HG02981 (cell line): Measurements from ENCODE around the gene DRC3.
"Not testable (repeated sequence)": the region's sequence is repeated elsewhere in the genome, so short reads cannot be mapped to it uniquely, and the experiment has no call there.

ENCODE experiments used
- ATAC-seq: cut with Tn5 transposase; IDR thresholded peaks from one replicate; pipeline ENCODE4 v1.9.1; 2021; ENCODE audit warnings: mild to moderate bottlenecking, moderate library complexity; ENCODE audit not compliant: unreplicated experiment

Gene DRC3, protein sequence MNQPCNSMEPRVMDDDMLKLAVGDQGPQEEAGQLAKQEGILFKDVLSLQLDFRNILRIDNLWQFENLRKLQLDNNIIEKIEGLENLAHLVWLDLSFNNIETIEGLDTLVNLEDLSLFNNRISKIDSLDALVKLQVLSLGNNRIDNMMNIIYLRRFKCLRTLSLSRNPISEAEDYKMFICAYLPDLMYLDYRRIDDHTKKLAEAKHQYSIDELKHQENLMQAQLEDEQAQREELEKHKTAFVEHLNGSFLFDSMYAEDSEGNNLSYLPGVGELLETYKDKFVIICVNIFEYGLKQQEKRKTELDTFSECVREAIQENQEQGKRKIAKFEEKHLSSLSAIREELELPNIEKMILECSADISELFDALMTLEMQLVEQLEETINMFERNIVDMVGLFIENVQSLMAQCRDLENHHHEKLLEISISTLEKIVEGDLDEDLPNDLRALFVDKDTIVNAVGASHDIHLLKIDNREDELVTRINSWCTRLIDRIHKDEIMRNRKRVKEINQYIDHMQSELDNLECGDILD

DNA sequence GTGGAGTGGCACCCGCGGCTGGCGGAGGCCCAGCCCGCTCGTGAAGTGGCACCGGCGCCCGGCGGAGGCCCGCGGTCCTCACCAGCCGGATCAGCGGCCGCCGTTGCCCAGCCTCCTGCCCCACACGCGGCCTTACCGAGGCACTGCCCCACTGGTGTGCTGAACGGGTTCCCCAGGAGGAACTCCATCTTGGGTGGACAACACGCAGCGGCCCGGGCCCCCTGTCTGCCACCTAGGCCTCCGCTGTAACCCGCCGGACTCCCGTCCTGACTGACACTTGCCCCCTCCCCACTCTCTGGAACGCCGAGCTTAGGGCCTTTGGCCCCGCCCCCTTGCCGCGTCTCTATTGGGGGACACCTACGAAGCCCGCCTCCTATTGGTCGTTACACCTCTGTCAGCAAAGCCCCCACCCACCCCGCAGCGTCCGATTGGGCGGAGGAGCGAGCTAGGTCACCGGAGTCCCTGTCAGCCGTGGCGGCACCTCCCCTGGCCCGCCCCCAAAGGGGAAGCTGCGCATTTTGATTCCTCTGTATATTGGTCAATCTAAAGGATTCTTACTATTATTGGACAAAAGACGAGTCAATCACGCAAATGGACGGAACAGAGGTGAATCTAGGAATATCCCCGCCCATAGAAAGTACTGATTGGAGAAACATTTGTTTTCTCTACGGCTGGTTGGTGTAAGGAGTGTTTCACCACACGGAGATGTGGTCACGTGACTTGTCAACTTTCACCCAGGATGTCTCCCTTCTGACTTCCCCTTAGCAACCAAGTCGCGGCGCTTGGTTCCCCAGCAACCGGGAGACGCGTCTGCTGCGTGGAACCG lies at the start of gene DRC3, which contains the start of gene TOM1L2:
Gene DRC3, plus strand, starts transcription at position 737 of the 826 bp plus-strand sequence. CDS start 4,737 bp downstream, outside the sequence.
Gene TOM1L2, minus strand, starts transcription at position 275 of the 826 bp plus-strand sequence. Its CDS starts 87 bp downstream, at position 188.
- peak; percentile 92 for ATAC-seq

DNA sequence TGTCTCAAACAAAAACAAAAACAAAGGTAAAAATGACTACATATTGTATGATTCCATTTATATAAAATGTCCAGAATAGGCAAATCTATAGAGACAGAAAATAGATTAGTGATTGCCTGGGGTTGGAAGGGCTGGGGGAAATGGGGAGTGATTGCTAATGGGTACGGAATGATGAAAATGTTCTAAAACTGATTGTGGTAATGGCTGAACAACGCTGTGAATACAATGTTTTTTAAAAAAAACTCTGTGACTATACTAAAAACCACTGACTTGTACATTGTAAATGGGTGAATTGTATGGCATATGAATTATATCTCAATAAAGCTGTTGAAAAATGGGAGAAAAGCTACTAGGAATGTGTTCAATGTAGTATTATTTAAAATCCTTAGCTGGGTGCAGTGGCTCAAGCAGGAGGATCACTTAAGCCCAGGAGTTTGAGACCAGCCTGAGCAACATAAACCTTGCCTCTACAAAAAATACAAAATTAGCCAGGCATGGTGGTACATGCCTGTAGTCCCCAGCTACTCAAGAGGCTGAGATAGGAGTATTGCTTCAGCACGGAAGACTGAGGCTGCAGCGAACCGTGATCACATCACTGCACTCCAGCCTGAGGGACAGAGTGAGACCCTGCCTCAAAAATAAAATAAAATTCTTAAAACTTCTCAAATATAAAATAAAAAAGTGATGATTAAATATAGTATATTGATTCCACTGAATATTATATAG lies 48.4 kb upstream of the DRC3 start:
- ATAC-seq: no peak

DNA sequence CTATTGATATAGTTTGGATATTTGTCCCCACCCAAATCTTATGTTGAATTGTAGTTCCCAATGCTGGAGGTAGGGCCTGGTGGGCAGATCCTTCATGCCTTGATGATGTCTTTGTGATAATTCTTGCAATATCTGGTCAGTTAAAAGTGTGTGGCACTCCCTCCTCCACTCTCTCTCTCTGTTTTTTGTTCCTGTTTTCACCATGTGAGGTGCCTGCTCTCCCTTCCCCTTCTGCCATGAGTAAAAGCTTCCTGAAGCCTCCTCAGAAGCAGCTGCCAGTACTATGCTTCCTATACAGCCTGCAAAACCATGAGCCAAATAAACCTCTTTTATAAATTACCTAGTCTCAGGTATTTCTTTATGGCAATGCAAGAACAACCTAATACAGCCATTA lies 47.8 kb upstream of the DRC3 start:
- no peak for ATAC-seq

DNA sequence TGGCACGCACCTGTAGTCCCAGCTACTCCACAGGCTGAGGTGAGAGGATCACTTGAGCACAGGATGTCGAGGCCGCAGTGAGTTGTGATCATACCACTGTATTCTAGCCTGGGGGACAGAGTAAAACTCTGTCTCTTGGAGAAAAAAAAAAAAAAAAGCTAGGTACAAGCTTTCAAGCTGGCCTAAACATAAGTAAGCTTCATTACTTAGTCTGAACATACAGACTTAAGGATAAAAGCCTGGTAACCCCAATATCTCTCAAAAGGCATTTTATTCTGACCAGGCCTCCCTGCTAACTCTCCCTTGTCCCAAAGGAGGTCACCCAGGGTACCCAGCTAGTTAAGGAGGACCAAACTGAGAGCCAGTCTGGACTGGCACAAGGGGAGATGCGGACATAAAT lies 46.6 kb upstream of the DRC3 start:
- no peak for ATAC-seq

DNA sequence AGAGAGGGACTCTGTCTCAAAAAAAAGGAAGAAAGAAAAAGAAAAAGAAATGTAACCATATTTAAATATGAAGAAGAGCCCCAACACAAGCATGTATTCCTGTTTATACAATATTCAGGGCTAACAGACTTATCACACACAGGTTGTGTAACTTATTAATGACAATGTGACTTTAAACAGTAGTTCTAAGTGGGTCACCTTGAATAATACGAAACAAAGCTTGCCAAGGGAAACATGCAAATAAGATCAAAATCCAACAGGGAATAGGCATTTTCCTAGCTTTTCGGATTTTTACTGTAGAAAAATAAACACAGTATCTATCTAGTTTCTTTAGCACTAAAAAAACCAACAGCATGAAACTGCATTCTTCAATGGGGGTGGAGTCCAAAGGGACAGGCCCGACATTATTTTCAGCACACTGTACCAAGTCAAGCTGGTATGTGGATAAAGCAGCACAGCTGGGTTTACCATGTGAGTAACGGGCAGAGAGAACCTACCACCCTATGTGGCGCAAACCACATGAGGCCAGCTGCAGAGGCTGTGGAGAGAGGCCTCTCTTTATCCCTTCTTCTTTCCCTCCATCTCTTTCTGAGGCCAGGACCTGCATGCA lies 45.7 kb upstream of the DRC3 start:
- ATAC-seq: no peak

DNA sequence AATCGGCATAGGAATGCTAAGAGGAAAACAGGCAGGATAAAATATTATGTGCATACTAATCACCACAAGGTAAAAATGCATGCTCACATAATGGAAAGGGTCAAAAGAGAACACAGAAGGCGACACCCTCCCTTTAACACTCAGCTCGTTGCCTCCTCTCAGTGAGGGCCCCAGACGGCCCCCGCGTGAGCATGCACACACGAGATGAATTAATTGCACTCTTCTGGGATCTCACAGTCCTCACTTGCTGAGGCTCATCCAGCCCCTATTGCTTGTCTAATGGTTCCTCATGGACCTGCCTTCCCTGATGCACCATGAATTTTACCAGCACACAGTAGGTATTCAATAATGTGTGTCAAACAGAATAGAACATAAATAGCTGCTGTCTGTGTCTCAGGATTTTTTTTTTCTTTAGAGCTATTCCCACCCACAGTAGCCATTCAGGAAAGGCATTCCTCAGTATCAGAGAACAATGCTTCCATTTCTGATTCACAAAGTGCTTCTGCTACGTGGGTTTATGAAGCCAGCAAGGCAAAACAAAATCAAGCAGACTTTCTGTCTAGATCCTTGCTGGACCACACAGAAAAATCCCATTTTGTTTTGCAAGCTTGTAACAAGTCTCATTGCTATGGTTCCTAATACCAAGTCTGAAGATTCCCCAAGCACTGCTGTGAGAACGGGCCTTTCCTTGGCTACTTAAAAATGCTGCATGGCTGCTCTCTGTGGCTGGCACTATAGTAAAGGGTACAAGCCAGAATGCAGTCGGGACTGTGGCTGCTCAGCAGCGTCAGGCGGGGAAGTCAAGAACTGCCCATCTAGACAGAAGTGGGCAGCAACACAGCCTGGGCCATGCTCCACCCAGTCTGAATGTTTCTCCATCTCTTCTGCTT lies 44.0 kb upstream of the DRC3 start:
- no peak for ATAC-seq

DNA sequence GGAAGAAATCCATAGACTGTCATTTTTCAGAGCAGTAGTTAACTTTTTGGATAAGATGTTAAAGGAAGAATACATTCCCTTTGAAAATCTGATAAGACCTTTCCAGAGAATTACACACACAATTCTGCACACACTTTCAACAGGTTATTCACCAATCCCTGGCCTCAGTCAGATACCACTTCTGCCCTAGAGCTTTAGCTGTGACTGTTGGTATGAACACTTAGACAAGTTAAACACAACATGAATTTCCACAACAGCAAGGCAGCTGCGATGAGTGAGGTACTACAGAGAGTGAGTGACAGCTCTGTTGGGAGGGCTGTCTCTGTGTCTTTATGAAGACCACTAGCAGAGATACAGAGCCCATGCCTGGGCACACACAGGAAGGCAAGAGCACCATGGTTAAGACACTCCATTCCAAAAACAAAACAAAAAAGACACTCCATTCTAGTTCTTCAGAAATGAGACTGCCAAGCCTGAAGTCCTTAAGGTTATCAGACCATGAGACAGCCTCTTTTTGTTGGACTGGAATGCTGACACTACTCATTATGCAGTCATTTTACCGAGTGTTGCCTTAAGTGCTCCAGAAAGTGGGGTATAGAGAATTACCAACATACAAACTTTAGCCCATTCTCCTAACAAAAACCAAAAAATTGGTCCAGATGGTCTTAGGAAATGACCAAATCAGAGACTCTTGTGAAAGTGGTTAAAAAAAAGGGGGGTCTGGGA lies 42.8 kb upstream of the DRC3 start:
- ATAC-seq: no peak

DNA sequence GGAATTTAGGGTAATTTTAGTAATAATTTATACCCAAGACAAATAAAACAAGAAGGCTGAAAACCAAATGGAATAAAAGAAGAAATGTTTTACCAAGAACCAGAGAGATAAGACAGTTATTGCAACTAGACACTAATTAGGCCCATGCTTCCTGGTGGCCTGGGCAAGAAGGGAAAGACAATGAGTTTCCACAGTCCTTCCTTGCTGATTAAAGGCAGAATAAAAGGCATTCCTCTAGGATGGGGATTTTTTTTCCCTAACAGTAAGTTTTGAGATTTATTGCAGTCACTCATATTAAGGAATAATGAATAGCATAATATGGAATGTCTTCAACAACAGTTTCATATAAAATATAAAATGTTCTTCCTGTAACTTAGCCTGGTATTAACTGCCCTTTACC lies 42.0 kb upstream of the DRC3 start:
- no peak for ATAC-seq

DNA sequence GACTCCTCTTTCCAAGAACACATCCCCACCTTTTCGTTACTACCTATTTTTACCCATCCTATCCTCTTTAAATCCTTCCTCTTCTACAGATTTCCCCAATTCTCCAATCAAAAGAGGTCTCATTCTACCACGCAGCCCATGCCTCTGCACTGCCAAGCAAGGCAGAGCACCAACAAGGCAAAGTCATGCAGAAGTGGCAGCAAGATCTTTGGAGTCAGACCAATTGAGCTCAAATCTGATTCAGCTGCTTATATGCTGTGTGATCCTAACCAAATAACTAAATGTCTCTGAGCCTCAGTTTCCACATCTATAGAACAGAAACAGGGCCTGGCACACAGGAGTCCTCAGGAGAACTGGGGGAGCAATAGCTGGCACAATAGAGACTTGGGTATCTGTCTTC lies 41.5 kb upstream of the DRC3 start:
- no peak for ATAC-seq

DNA sequence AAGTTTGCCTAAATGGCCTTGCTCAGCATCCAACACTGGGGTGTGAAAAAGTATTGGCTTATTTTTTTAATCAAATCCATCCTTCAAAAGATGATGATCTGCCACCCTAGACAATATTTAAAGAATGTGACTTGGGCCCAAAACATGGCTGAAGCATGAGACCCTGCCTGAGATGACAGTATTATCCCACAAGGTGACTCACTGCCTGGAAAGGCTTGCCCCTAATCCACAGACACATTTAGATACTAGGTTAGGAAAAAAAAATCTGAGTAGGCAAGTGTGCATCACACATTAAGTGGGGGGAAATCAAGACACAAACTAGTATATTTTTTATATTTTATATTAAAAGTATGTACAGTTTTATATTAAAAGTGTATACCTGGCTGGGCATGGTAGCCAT lies 38.9 kb upstream of the DRC3 start:
- ATAC-seq: no peak

DNA sequence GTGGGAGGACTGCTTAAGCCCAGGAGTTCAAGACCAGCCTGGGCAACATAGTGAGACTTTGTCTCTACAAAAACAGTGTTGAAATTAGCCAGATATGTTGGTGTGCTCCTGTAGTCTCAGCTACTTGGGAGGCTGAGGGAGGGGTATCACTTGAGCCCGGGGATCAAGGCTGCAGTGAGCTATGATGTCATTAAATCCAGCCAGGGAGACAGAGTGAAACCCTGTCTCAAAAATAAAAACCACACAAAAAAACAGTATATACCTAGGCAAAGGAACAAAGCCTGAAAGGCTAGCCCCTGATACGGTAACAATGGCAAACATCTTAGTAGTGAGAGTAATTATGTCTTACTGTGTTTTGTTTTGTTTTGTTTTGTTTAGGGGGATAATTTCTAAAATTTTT lies 38.4 kb upstream of the DRC3 start:
- no peak for ATAC-seq

DNA sequence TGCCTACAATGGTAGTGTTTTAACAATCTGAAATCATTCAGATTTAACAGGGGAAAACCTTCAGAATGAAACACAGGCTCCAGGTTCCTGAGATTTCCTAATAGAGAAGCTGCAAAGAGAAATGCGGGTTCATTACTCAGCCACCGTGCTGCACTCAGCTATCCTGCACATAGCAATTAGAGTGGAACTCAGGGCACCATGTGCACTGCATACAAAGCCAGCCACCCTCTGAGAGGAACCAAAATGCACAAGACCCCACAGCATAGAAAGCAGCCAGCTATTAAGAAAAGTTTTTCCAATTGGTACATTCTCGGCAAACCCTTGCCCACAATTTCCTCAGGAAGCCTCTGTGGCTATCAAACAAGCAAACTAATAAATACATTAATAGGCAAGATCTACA lies 37.9 kb upstream of the DRC3 start:
- no peak for ATAC-seq

DNA sequence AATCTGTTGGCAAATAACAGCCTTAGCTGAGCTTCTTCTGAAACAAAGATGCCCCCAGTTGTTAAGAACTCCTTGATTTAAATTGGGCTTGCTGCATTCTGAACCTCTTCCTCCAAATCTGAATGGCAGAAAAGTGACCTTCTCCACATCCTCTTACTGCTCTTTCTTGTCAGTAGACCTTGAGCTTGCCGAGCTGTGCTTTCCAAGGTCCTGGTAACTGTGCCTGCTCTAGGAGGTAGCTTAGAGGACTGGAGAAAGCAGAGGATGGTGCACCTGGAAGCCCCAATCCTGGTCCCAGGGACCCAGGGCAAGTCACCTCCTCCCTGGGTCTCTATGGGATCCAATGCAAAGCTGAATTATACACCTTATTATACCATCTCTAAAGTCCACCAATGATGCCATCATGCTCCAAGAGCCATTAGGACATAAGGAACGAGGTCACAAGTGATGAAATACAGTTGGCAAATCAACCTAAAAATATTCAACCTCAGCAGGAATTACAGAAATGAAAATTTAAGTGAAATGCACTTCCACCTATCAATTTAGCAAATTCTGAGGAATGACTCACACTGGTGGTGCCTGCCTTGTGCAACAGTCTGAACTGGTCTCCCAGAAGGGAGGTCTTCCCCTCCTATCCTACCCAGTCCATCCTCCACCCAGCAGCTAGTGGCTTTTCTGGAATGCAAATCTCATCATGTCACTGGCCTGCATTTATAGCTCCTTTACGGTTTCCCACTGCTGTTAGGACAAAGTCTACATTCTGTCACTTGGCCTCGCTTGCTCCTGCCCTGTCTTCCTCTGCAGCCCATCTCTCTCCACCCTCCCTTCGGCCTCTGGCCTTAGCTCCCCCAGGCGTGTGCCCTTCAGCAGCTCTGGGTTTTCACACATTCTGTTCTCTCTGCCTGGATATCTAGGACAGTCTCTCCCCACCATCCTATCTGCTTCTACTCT lies 37.1 kb upstream of the DRC3 start:
- ATAC-seq: no peak

DNA sequence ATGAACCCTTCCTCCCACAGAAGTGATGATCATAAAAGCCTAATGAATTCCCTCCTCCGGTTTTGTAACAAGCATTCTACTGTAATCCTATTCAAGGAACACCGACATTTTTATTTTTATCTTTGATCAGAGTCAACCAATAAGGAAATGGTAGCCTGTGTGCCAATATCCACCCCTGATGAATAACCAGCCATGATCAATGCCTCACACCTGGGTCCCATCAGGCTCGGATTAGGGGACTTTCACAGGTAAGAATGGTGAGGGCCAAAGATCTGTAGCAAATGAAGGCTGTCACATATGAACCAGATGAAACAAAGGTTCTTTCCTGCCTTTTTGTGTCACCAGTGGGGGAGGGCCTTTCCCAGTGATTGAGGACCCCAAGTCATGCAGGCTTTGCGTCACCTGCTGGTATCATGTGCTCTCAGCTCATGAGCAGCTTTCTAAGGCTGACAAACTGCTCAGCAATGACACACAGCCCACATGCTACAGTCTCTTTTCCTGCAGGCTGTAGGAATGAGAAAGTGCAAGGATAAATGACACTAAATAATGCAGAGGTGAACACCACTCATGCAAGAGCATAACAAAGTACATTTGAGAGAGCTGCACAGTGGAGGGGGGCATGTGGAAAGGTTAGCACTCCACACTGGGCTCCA lies 35.3 kb upstream of the DRC3 start:
- no peak for ATAC-seq

DNA sequence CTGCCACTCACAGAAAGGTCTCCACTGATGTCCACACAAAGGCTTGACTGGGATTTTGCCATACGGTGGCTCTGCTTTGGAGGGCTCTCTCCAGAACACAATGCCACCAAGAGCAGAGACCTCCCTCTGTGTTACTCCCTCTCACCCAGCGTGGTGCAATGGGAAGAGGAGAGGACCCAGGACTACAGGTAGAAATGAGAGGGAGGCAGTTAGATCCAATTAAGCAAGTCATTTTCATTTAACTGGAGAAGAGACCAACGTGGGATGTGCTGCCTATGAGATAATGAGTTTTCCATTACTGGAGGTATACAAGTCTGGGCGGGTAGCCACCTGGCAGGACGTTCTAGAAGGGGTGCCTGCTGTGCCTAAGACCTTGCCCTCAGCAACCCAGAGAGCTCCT lies 34.7 kb upstream of the DRC3 start:
- ATAC-seq: no peak

DNA sequence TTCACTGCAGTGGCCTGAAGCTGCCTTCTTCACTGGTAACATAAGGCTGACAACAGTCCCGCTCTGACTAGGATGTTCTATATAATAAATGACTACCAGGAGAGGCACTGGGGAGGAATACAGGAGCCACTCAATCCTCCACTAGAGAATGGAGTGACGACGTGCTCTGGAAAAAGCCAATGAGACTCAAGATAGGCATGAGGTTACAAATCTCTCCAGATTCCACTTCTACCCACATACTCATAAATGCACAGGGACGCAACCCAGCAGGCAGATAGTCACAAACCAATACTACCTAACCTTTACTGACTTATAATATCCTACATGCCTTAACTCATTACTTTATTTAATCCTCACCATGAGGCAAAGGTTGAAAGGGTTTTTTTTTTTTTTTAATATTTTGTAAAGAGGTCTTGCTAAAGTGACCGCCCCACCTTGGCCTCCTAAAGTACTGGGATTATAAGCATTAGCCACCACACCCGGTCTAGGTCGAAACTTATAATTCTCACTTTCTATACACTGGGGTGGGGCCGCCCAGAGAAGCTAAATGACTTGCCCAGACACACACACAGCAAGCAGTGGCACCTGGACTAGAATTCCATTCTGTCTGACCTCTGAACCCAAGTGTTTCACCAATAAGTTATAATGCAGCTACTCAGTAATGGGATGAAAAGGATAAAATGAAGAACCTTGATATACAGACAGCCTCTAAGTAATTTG lies 34.1 kb upstream of the DRC3 start:
- no peak for ATAC-seq

DNA sequence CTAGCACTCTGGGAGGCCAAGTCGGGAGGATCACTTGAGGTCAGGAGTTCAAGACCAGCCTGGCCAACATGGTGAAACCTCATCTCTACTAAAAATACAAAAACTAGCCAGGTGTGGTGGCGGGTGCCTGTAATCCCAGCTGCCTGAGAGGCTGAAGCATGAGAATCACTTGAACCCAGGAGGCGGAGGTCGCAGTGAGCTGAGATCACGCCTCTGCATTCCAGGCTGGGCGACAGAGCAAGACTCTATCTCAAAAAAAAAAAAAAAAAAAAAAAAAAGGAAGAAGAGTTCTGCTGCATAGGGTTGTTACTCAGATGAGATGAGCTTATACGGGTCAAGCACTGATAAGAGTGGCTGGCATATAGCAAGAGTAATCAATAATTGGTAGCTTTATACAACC lies 32.7 kb upstream of the DRC3 start:
- ATAC-seq: not testable (repeated sequence)
